H1 (cell line): Measurements from ENCODE around the gene WWC2. TPM values are rescaled to one million over a fixed set of nuclear protein-coding genes. Genes with fewer than 3 reads are reported as not detected.

Experiments used
- CTCF ChIA-PET: fragments of 300-600 bp; sonication (Branson Sonifier 250); formaldehyde crosslinking; loops from one replicate; lab custom pipeline; 2021; ENCODE audit not compliant: partially characterized antibody; lab: Charles Lee
- POLR2A ChIA-PET: fragments of 300-600 bp; sonication (Branson Sonifier 250); formaldehyde crosslinking; loops from one replicate; lab custom pipeline; 2021; ENCODE audit warnings: inconsistent platforms; ENCODE audit not compliant: partially characterized antibody; lab: Charles Lee
- DNase-seq, 2 experiments: peaks; one replicate each; pipeline versions ENCODE4 v3.0.0 to v3.0.0-alpha.2; 2010 to 2022; ENCODE audit warnings: low spot score in 2 of 2, low read depth in 1 of 2, mixed read lengths in 1 of 2
- FAIRE-seq: peaks from 2 replicates; lab custom pipeline; 2011; peaks lifted over from hg19 to GRCh38; lab: Jason Lieb, UNC
- H2AFZ ChIP-seq: 2 replicates; pipeline ENCODE4 v1.8.1; 2012; ENCODE audit warnings: low read length, inconsistent platforms
- H2AK5ac ChIP-seq: 2 replicates; pipeline ENCODE4 v1.6.1; 2013; ENCODE audit warnings: low read depth, low read length
- H2BK120ac ChIP-seq: replicated peaks from 2 replicates; pipeline ENCODE3; 2013; ENCODE audit warnings: low read depth, low read length, inconsistent platforms
- H2BK12ac ChIP-seq: 2 replicates; pipeline ENCODE4 v1.6.1; 2013; ENCODE audit warnings: low read depth, low read length
- H2BK15ac ChIP-seq: 2 replicates; pipeline ENCODE4 v1.6.1; 2013; ENCODE audit warnings: low read length
- H2BK20ac ChIP-seq: 2 replicates; pipeline ENCODE4 v1.6.1; 2013; ENCODE audit warnings: low read length
- H2BK5ac ChIP-seq: 2 replicates; pipeline ENCODE4 v1.6.1; 2013; ENCODE audit warnings: low read depth, low read length
- H3K14ac ChIP-seq: 2 replicates; pipeline ENCODE4 v1.6.1; 2013; ENCODE audit warnings: inconsistent platforms; ENCODE audit not compliant: insufficient read length
- H3K18ac ChIP-seq: 2 replicates; pipeline ENCODE4 v1.6.1; 2013; ENCODE audit warnings: low read length; ENCODE audit errors: extremely low read depth
- H3K23ac ChIP-seq: 2 replicates; pipeline ENCODE4 v1.6.1; 2013; ENCODE audit warnings: inconsistent platforms; ENCODE audit not compliant: insufficient read length
- H3K23me2 ChIP-seq: 2 replicates; pipeline ENCODE4 v1.6.1; 2013; ENCODE audit warnings: low read depth, low read length
- H3K27ac ChIP-seq: 2 replicates; pipeline ENCODE4 v1.6.1; 2011; ENCODE audit warnings: low read depth, low read length, inconsistent platforms
- H3K27me3 ChIP-seq, 4 experiments: replicated peaks in 1 of 4; 1 replicate in 1 of 4; 2 replicates in 3 of 4; pipeline versions ENCODE4 v1.6.1 to v1.8.1; 2011 to 2013; ENCODE audit warnings: low read length in 3 of 4, mild to moderate bottlenecking in 3 of 4, inconsistent platforms in 2 of 4, mixed read lengths in 2 of 4, moderate library complexity in 1 of 4; ENCODE audit not compliant: control insufficient read depth in 3 of 4, insufficient read depth in 3 of 4; ENCODE audit errors: extremely low read depth in 1 of 4
- H3K36me3 ChIP-seq, 4 experiments: 2 replicates each; pipeline versions ENCODE4 v1.6.1 to v1.8.1; 2011 to 2013; ENCODE audit warnings: mild to moderate bottlenecking in 4 of 4, low read length in 3 of 4, moderate library complexity in 2 of 4, control low read depth in 1 of 4, inconsistent platforms in 1 of 4; ENCODE audit not compliant: insufficient read depth in 4 of 4, control insufficient read depth in 2 of 4
- H3K4ac ChIP-seq: replicated peaks from 2 replicates; pipeline ENCODE3; 2013; ENCODE audit warnings: low read length, low read depth, mixed read lengths, inconsistent platforms; ENCODE audit not compliant: insufficient read length
- H3K4me1 ChIP-seq, 4 experiments: replicated peaks in 1 of 4; 1 replicate in 1 of 4; 2 replicates in 3 of 4; pipeline versions ENCODE4 v1.6.1 to v1.8.1; 2011 to 2013; ENCODE audit warnings: low read length in 3 of 4, inconsistent platforms in 2 of 4, mixed read lengths in 1 of 4; ENCODE audit not compliant: insufficient read depth in 4 of 4, control insufficient read depth in 3 of 4
- H3K4me2 ChIP-seq, 2 experiments: 2 replicates each; pipeline versions ENCODE4 v1.6.1 to v1.8.1; 2011 to 2013; ENCODE audit warnings: low read depth in 2 of 2, low read length in 2 of 2, control low read depth in 1 of 2, inconsistent platforms in 1 of 2, mild to moderate bottlenecking in 1 of 2; ENCODE audit not compliant: insufficient read depth in 1 of 2
- H3K4me3 ChIP-seq, 4 experiments: fragments of 200-600, 300-600 bp in 1 of 4; sonication (generic), shearing (Covaris generic), sonication (Bioruptor Twin) in 1 of 4; 2 replicates each; pipeline versions ENCODE4 v1.5.1 to v1.8.1; 2011 to 2016; ENCODE audit warnings: low read length in 4 of 4, low read depth in 3 of 4, control low read depth in 2 of 4, inconsistent platforms in 2 of 4, mild to moderate bottlenecking in 2 of 4, mixed read lengths in 1 of 4, moderate library complexity in 1 of 4; ENCODE audit not compliant: insufficient read depth in 2 of 4; ENCODE audit errors: extremely low read depth in 1 of 4
- H3K56ac ChIP-seq: replicated peaks from 2 replicates; pipeline ENCODE3; 2013; ENCODE audit warnings: low read depth, mild to moderate bottlenecking, mixed read lengths, low read length, inconsistent platforms; ENCODE audit not compliant: insufficient read length
- H3K79me1 ChIP-seq: 2 replicates; pipeline ENCODE4 v1.6.1; 2013; ENCODE audit warnings: low read depth, low read length, control low read depth
- H3K79me2 ChIP-seq, 2 experiments: 2 replicates each; pipeline versions ENCODE4 v1.6.1 to v1.8.1; 2012 to 2013; ENCODE audit warnings: low read length in 2 of 2, mild to moderate bottlenecking in 2 of 2, inconsistent platforms in 1 of 2; ENCODE audit not compliant: insufficient read depth in 2 of 2, control insufficient read depth in 1 of 2
- H3K9ac ChIP-seq, 4 experiments: replicated peaks in 1 of 4; 1 replicate in 1 of 4; 2 replicates in 3 of 4; pipeline versions ENCODE4 v1.6.1 to v1.8.1; 2011 to 2013; ENCODE audit warnings: low read depth in 3 of 4, low read length in 3 of 4, control low read depth in 2 of 4, mild to moderate bottlenecking in 2 of 4, moderate library complexity in 2 of 4, inconsistent platforms in 1 of 4; ENCODE audit errors: extremely low read depth in 1 of 4
- H3K9me3 ChIP-seq, 2 experiments: 2 replicates each; pipeline versions ENCODE4 v1.6.1 to v1.8.1; 2012 to 2013; ENCODE audit warnings: mild to moderate bottlenecking in 2 of 2, moderate library complexity in 2 of 2, control low read depth in 1 of 2, inconsistent platforms in 1 of 2, low read depth in 1 of 2, low read length in 1 of 2, mixed read lengths in 1 of 2; ENCODE audit not compliant: insufficient read depth in 2 of 2
- H4K20me1 ChIP-seq, 2 experiments: replicated peaks in 1 of 2; 2 replicates each; pipeline versions ENCODE3 to v1.8.1; 2011 to 2013; ENCODE audit warnings: inconsistent platforms in 2 of 2, low read length in 2 of 2, mild to moderate bottlenecking in 1 of 2; ENCODE audit not compliant: insufficient read depth in 2 of 2, control insufficient read depth in 1 of 2
- H4K5ac ChIP-seq: 2 replicates; pipeline ENCODE4 v1.6.1; 2013; ENCODE audit warnings: low read length, low read depth, mixed read lengths, inconsistent platforms; ENCODE audit not compliant: insufficient read length
- H4K8ac ChIP-seq: 2 replicates; pipeline ENCODE4 v1.8.0; 2013; ENCODE audit warnings: mild to moderate bottlenecking, moderate library complexity, low read length, inconsistent platforms; ENCODE audit not compliant: insufficient read depth; ENCODE audit errors: extremely low read depth
- H4K91ac ChIP-seq: replicated peaks from 2 replicates; pipeline ENCODE3; 2013; ENCODE audit warnings: low read length, mixed read lengths, inconsistent platforms; ENCODE audit not compliant: insufficient read length
- CBX8 ChIP-seq: fragments of 300-800, 300-1000 bp; sonication (generic); IDR thresholded peaks from 2 replicates; pipeline ENCODE4 v1.7.1; 2016; ENCODE audit warnings: low read depth, low read length, borderline replicate concordance
- EZH2 ChIP-seq: fragments of 200-600 bp; sonication (generic); IDR thresholded peaks from 2 replicates; pipeline ENCODE4 v1.7.1; 2012; ENCODE audit warnings: low read depth, mild to moderate bottlenecking, moderate library complexity, low read length, inconsistent platforms; ENCODE audit not compliant: severe bottlenecking
- HDAC2 ChIP-seq, 2 experiments: fragments of 300-600 bp in 1 of 2; sonication (generic) in 1 of 2; IDR thresholded peaks; 2 replicates each; pipeline ENCODE4 v1.6.1; 2011 to 2012; ENCODE audit warnings: low read depth in 2 of 2, low read length in 2 of 2, mild to moderate bottlenecking in 2 of 2, moderate library complexity in 2 of 2, borderline replicate concordance in 1 of 2, inconsistent platforms in 1 of 2
- SAP30 ChIP-seq: fragments of 300-600 bp; sonication (generic); IDR thresholded peaks from 2 replicates; pipeline ENCODE4 v1.7.1; 2012; ENCODE audit warnings: low read length, moderate library complexity, mild to moderate bottlenecking, inconsistent platforms; ENCODE audit not compliant: insufficient read depth, insufficient replicate concordance
- WGBS, 2 experiments: shearing (Covaris generic) in 1 of 2; methylation state at CpG; one replicate each; pipeline versions ENCODE4 v1.1.6 to v1.1.7; 2013 to 2015; ENCODE audit warnings: low lambda C conversion rate in 2 of 2, mixed read lengths in 2 of 2, inconsistent platforms in 1 of 2, low coverage in 1 of 2, missing lambda C conversion rate in 1 of 2; ENCODE audit not compliant: insufficient replicate concordance in 2 of 2, insufficient coverage in 1 of 2, insufficient read length in 1 of 2; ENCODE audit errors: extremely low coverage in 1 of 2, missing lambda C conversion rate in 1 of 2; 5-methylcytosine and 5-hydroxymethylcytosine counted together
- polyA plus RNA-seq, 7 experiments: library from polyadenylated mRNA; depleted of rRNA in 3 of 7; stranded (reverse) in 5 of 7; unstranded in 2 of 7; fragments of >200 nt in 5 of 7; fragments of 200-250 nt in 2 of 7; gene quantifications; 1 replicate in 5 of 7; 2 replicates in 1 of 7; 4 replicates in 1 of 7; pipeline versions ENCODE4 v1.2.1 to v1.2.3, GENCODE V29; 2011 to 2013; ENCODE audit warnings: missing spikeins in 2 of 7, mixed read lengths in 2 of 7
- total RNA-seq: library from RNA; stranded (reverse); fragmentation: NEBNext Ultra II Directional; extraction: Animal tissue kit (Norgen Biotek cat#: 25700); gene quantifications from 2 replicates; pipeline ENCODE4 v1.2.1, GENCODE V29; 2021

WWC2 gene
- total and polyA plus RNA-seq, 2 of the 8 experiments (the other 6 are each of a cell fraction or from before 2014, with no cell fraction given), result 17.6 to 135 TPM

GRCh38 chr4:183111452-183111885 lies 12.4 kb downstream of the WWC2 start:
- Histone ChIP-seq H4K91ac (no peak overlapping the region), H3K9ac (no peak overlapping the region), H3K79me1 (0 out of 2 replicates have a peak, but pooled peaks cover 2% of the 10 kb centered on the region), H3K27ac (no peak overlapping the region), H3K27me3 (no peaks in the 10 kb centered on the region), H3K9me3 (no peaks in the 10 kb centered on the region), H2BK20ac (no peak overlapping the region), H2BK5ac (no peak overlapping the region), H3K14ac (no peak overlapping the region), H2BK120ac (no peak overlapping the region), H3K23ac (no peak overlapping the region), H3K23me2 (no peaks in the 10 kb centered on the region), H3K4ac (no peak overlapping the region), H3K79me2 (peaks cover 62 to 100% of the 10 kb centered on the region in 2 experiments), H3K56ac (no peak overlapping the region), H2AK5ac (no peak overlapping the region), H4K20me1 (peaks cover 4 to 9% of the 10 kb centered on the region in 2 experiments), H4K5ac (no peak overlapping the region), H2BK12ac (no peak overlapping the region), H3K4me3 (no peak overlapping the region), H2AFZ (no peak overlapping the region), H3K36me3 (no peaks in the 10 kb centered on the region; a peak in 1 of 8 replicates), H3K4me1 (peaks cover 2 to 31% (median 20%) of the 10 kb centered on the region in 4 experiments; a peak in 5 of 7 replicates), H3K18ac (no peak overlapping the region), H3K4me2 (no peak overlapping the region), H4K8ac (no peak overlapping the region), H2BK15ac (no peak overlapping the region)
- ChIA-PET POLR2A (interaction anchor here (10.7 kb wide), 1 partner anchor 13 kb away, joined by 103 read pairs; the partner anchor contains the start of gene WWC2), CTCF (interaction anchor here (1.0 to 3.0 kb wide), 6 partner anchors 11 to 150 kb away, joined by 3 to 10 read pairs (median 4); no protein-coding TSS in a partner anchor)
- 85% methylated on average over 4 of the region's 4 CpGs; no CpG with 5 or more reads in 1 of the 2 experiments for WGBS, 2 experiments
- TF ChIP-seq CBX8 (no peak), SAP30 (no peak), HDAC2 (IDR thresholded peaks at IDR 0.05; ENCODE audit: borderline replicate concordance in 1 of 2, low read depth in 2 of 2, low read length in 2 of 2) (no peak), EZH2 (no peak)
- DNase-seq (no peak), FAIRE-seq (no peak)
